NCI-H2196 (cell line): ENCODE data around the gene FBXO2.

ENCODE experiments used
- DNase-seq: peaks from one replicate; lab custom pipeline; 2025; ENCODE audit not compliant: unreplicated experiment; lab: John Stamatoyannopoulos, UW

Gene FBXO2

GRCh38 chr1:11653861-11654136 lies 430 bp downstream of the FBXO2 start:
- no peak for DNase-seq

- no peak for DNase-seq
Observed at GRCh38 chr1:11653101-11653860, 948 bp downstream of the FBXO2 start.

GRCh38 chr1:11652203-11652780 lies 1.9 kb downstream of the FBXO2 start:
- DNase-seq = no peak

GRCh38 chr1:11651017-11651416 lies 3.2 kb downstream of the FBXO2 start:
- no peak for DNase-seq

GRCh38 chr1:11650331-11650991 lies 3.8 kb downstream of the FBXO2 start:
- no peak for DNase-seq

- no peak for DNase-seq
Observed at GRCh38 chr1:11649624-11650330, 4.5 kb downstream of the FBXO2 start.

- DNase-seq = no peak
Observed at GRCh38 chr1:11649237-11649623, 5.0 kb downstream of the FBXO2 start.

- DNase-seq = no peak
Observed at GRCh38 chr1:11648732-11649158, 5.5 kb downstream of the FBXO2 start.

- DNase-seq = no peak
Observed at GRCh38 chr1:11648039-11648438, 6.2 kb downstream of the FBXO2 start.

GRCh38 chr1:11647333-11647732 lies 6.9 kb downstream of the FBXO2 start:
- no peak for DNase-seq

- no peak for DNase-seq
Observed at GRCh38 chr1:11646317-11646716, 7.9 kb downstream of the FBXO2 start.

- DNase-seq = peak; percentile 88
Observed at GRCh38 chr1:11645670-11646265, 8.5 kb downstream of the FBXO2 start.

- no peak for DNase-seq
Observed at GRCh38 chr1:11645270-11645669, 9.0 kb downstream of the FBXO2 start.

- no peak for DNase-seq
Observed at GRCh38 chr1:11643782-11644181, 10.4 kb downstream of the FBXO2 start.

GRCh38 chr1:11642418-11643017 lies 11.7 kb downstream of the FBXO2 start:
- DNase-seq = peak; percentile 73

GRCh38 chr1:11641776-11642305 lies 12.4 kb downstream of the FBXO2 start:
- no peak for DNase-seq

GRCh38 chr1:11640944-11641343 lies 13.3 kb downstream of the FBXO2 start:
- DNase-seq = no peak

GRCh38 chr1:11640101-11640500 lies 14.1 kb downstream of the FBXO2 start:
- DNase-seq = no peak

GRCh38 chr1:11639372-11639771 lies 14.9 kb downstream of the FBXO2 start:
- no peak for DNase-seq

- no peak for DNase-seq
Observed at GRCh38 chr1:11638121-11638520, 16.1 kb downstream of the FBXO2 start.
